AG04450 (cell line): ENCODE measurements around the gene SLC30A7. TPM values are rescaled to one million over a fixed set of nuclear protein-coding genes. Genes with fewer than 3 reads are reported as not detected.
A peak's percentile ranks its signal among the peaks of the same experiment; 100 is the strongest.

Source experiments
- CTCF ChIA-PET: fragments of 300-600, 350-600 bp; formaldehyde crosslinking; extraction: SDS; loops from one replicate; lab custom pipeline; 2022; ENCODE audit warnings: antibody characterized with exemption, inconsistent platforms; lab: Charles Lee
- POLR2A ChIA-PET: fragments of 350-600 bp; formaldehyde crosslinking; extraction: SDS; loops from one replicate; lab custom pipeline; 2021; ENCODE audit warnings: antibody characterized with exemption, inconsistent platforms; lab: Yijun Ruan, JAX
- DNase-seq: peaks from one replicate; pipeline ENCODE4 v3.0.0-alpha.2; 2011; ENCODE audit warnings: low read depth, low spot score
- H3K27ac ChIP-seq: one replicate; pipeline ENCODE4 v1.5.1; 2012; ENCODE audit warnings: low read depth, low read length, control low read depth
- H3K27me3 ChIP-seq: one replicate; pipeline ENCODE4 v1.6.0; 2012; ENCODE audit warnings: low read length; ENCODE audit not compliant: control insufficient read depth, insufficient read depth
- H3K4me3 ChIP-seq: 2 replicates; pipeline ENCODE4 v1.5.1; 2011; ENCODE audit warnings: mild to moderate bottlenecking, low read depth, low read length, control low read depth
- H3K9me3 ChIP-seq: 2 replicates; pipeline ENCODE4 v1.5.1; 2012; ENCODE audit warnings: low read length; ENCODE audit not compliant: control insufficient read depth, insufficient read depth
- CTCF ChIP-seq: IDR thresholded peaks from 2 replicates; pipeline ENCODE4 v1.5.1; 2011; ENCODE audit warnings: low read depth, low read length, control low read depth, inconsistent platforms
- polyA plus RNA-seq: library from polyadenylated mRNA; depleted of rRNA; stranded (reverse); fragments of >200 nt; gene quantifications from 2 replicates; pipeline ENCODE4 v1.2.3, GENCODE V29; 2011

Gene SLC30A7
- polyA plus RNA-seq, 1 experiment, result 15.1 TPM

- no peaks in the 10 kb centered on the region for H3K27me3 ChIP-seq
- TF ChIP-seq CTCF, result no peak
- H3K27ac ChIP-seq, result peak overlapping the region; percentile 87
- DNase-seq, result no peak
- H3K9me3 ChIP-seq, result no peaks in the 10 kb centered on the region
- CTCF ChIA-PET, result interaction anchor here (0.8 to 3.3 kb wide), 2 partner anchors 12 to 392 kb away, joined by 3 to 15 read pairs; no protein-coding TSS in a partner anchor
- POLR2A ChIA-PET, result no interaction called here
- H3K4me3 ChIP-seq, result peak overlapping the region; percentile 85
Observed at GRCh38 chr1:100896481-100896982, 642 bp downstream of the SLC30A7 start.

GRCh38 chr1:100902365-100902764 is 6.5 kb downstream of the SLC30A7 start:
- DNase-seq, result no peak
- Histone ChIP-seq H3K4me3 (no peak overlapping the region), H3K27ac (no peak overlapping the region), H3K9me3 (no peaks in the 10 kb centered on the region), H3K27me3 (no peaks in the 10 kb centered on the region)
- no peak for TF ChIP-seq CTCF
- ChIA-PET CTCF (no interaction called here), POLR2A (no interaction called here)

GRCh38 chr1:100903777-100904176 is 7.9 kb downstream of the SLC30A7 start:
- no peak for DNase-seq

GRCh38 chr1:100904528-100904927 is 8.6 kb downstream of the SLC30A7 start:
- TF ChIP-seq CTCF, result no peak
- POLR2A ChIA-PET, result no interaction called here
- Histone ChIP-seq H3K27ac (no peak overlapping the region), H3K4me3 (no peak overlapping the region), H3K9me3 (no peaks in the 10 kb centered on the region), H3K27me3 (no peaks in the 10 kb centered on the region)
- CTCF ChIA-PET, result interaction anchor here (0.7 kb wide), 1 partner anchor 334 kb away, joined by 4 read pairs; no protein-coding TSS in a partner anchor
- DNase-seq, result no peak

More at GRCh38 chr1:100903777-100904176, 7.9 kb downstream of the SLC30A7 start:
- Histone ChIP-seq H3K27me3 (no peaks in the 10 kb centered on the region), H3K4me3 (no peak overlapping the region), H3K27ac (no peak overlapping the region), H3K9me3 (no peaks in the 10 kb centered on the region)
- POLR2A ChIA-PET, result no interaction called here
- CTCF ChIA-PET, result interaction anchor here (0.7 kb wide), 1 partner anchor 335 kb away, joined by 4 read pairs; no protein-coding TSS in a partner anchor
- TF ChIP-seq CTCF, result no peak

- no peaks in the 10 kb centered on the region for H3K27me3 ChIP-seq
- DNase-seq, result no peak
- no peak overlapping the region for H3K27ac ChIP-seq
- H3K9me3 ChIP-seq, result no peaks in the 10 kb centered on the region
- POLR2A ChIA-PET, result no interaction called here
- H3K4me3 ChIP-seq, result no peak overlapping the region
- TF ChIP-seq CTCF, result no peak
- CTCF ChIA-PET, result interaction anchor here (2.7 kb wide), 1 partner anchor 383 kb away, joined by 12 read pairs; no protein-coding TSS in a partner anchor
Observed at GRCh38 chr1:100905181-100905580, 9.3 kb downstream of the SLC30A7 start.
